HEK293 (cell line): ENCODE results near the gene LAMA4.

Experiments
- CTCF ChIA-PET: fragments of 350-600 bp; formaldehyde crosslinking; extraction: SDS; loops from one replicate; lab custom pipeline; 2021; ENCODE audit warnings: antibody characterized with exemption; lab: Yijun Ruan, JAX
- POLR2A ChIA-PET: fragments of 300-600 bp; formaldehyde crosslinking; extraction: SDS; loops from one replicate; lab custom pipeline; 2020; ENCODE audit warnings: antibody characterized with exemption, inconsistent platforms; lab: Yijun Ruan, JAX
- H3K27ac ChIP-seq: fragments of 200-500 bp; sonication (Bioruptor generic); 2 replicates; pipeline ENCODE4 v1.5.1; 2014; ENCODE audit warnings: low read depth, low read length, control low read depth, inconsistent platforms; ENCODE audit errors: extremely low read depth
- H3K36me3 ChIP-seq, 2 experiments: fragments of 200-500 bp in 1 of 2; sonication (Bioruptor generic) in 1 of 2; 1 replicate in 1 of 2; 2 replicates in 1 of 2; pipeline ENCODE4 v1.5.1; 2014 to 2017; ENCODE audit warnings: inconsistent platforms in 2 of 2, low read length in 2 of 2; ENCODE audit not compliant: control insufficient read depth in 2 of 2, insufficient read depth in 1 of 2
- H3K4me1 ChIP-seq: fragments of 200-500 bp; sonication (Bioruptor generic); 2 replicates; pipeline ENCODE4 v1.5.1; 2014; ENCODE audit warnings: mild to moderate bottlenecking, low read length, inconsistent platforms; ENCODE audit not compliant: control insufficient read depth, insufficient read depth
- H3K4me3 ChIP-seq: 2 replicates; pipeline ENCODE4 v1.5.1; 2011; ENCODE audit warnings: low read depth, mild to moderate bottlenecking, control low read depth, low read length, moderate library complexity
- H3K9me3 ChIP-seq: fragments of 200-500 bp; sonication (Bioruptor generic); 2 replicates; pipeline ENCODE4 v1.5.1; 2014; ENCODE audit warnings: low read depth, low read length, inconsistent platforms; ENCODE audit not compliant: control insufficient read depth, insufficient read depth
- BCL11A ChIP-seq: fragments of 450-650 bp; formaldehyde crosslinking; IDR thresholded peaks from 2 replicates; pipeline ENCODE4 v1.5.1; 2016; ENCODE audit warnings: low read depth, missing biosample characterization, missing genetic modification characterization
- GFI1B ChIP-seq: fragments of 450-650 bp; formaldehyde crosslinking; IDR thresholded peaks from 2 replicates; pipeline ENCODE4 v1.5.1; 2016; ENCODE audit warnings: missing biosample characterization, missing genetic modification characterization
- GLI2 ChIP-seq: fragments of 450-650 bp; formaldehyde crosslinking; IDR thresholded peaks from 2 replicates; pipeline ENCODE4; 2017; ENCODE audit warnings: missing biosample characterization, missing genetic modification characterization, low read depth, borderline replicate concordance
- OVOL3 ChIP-seq: fragments of 450-650 bp; formaldehyde crosslinking; IDR thresholded peaks from 2 replicates; pipeline ENCODE4 v1.5.1; 2016; ENCODE audit warnings: missing biosample characterization, missing genetic modification characterization
- PRDM4 ChIP-seq: fragments of 450-650 bp; formaldehyde crosslinking; IDR thresholded peaks from 2 replicates; pipeline ENCODE4 v1.5.1; 2017; ENCODE audit warnings: missing biosample characterization, missing genetic modification characterization
- TCF7L2 ChIP-seq: IDR thresholded peaks from 2 replicates; pipeline ENCODE4 v1.6.1; 2011; ENCODE audit warnings: low read depth, mild to moderate bottlenecking, inconsistent platforms, low read length, moderate library complexity, borderline replicate concordance
- ZEB2 ChIP-seq: fragments of 450-650 bp; formaldehyde crosslinking; IDR thresholded peaks from 2 replicates; pipeline ENCODE4 v1.5.1; 2016; ENCODE audit warnings: missing biosample characterization, missing genetic modification characterization
- ZFP37 ChIP-seq: fragments of 450-650 bp; formaldehyde crosslinking; IDR thresholded peaks from 2 replicates; pipeline ENCODE4 v1.5.1; 2016; ENCODE audit warnings: missing biosample characterization, missing genetic modification characterization
- ZFP41 ChIP-seq: fragments of 450-650 bp; formaldehyde crosslinking; IDR thresholded peaks from 2 replicates; pipeline ENCODE4 v1.5.1; 2016; ENCODE audit warnings: missing biosample characterization, missing genetic modification characterization, borderline replicate concordance
- ZNF175 ChIP-seq: fragments of 450-650 bp; formaldehyde crosslinking; IDR thresholded peaks from 2 replicates; pipeline ENCODE4 v1.5.1; 2016; ENCODE audit warnings: missing biosample characterization, missing genetic modification characterization
- ZNF184 ChIP-seq: fragments of 450-650 bp; IDR thresholded peaks from 2 replicates; pipeline ENCODE4 v1.5.1; 2018; ENCODE audit warnings: missing biosample characterization, mild to moderate bottlenecking, missing genetic modification characterization
- ZNF211 ChIP-seq: fragments of 450-650 bp; formaldehyde crosslinking; IDR thresholded peaks from 2 replicates; pipeline ENCODE4 v1.5.1; 2016; ENCODE audit warnings: low read depth, missing biosample characterization, missing genetic modification characterization
- ZNF221 ChIP-seq: fragments of 450-650 bp; formaldehyde crosslinking; IDR thresholded peaks from 2 replicates; pipeline ENCODE4 v1.5.1; 2017; ENCODE audit warnings: missing biosample characterization, missing genetic modification characterization, borderline replicate concordance
- ZNF24 ChIP-seq: fragments of 450-650 bp; formaldehyde crosslinking; IDR thresholded peaks from 2 replicates; pipeline ENCODE4 v1.5.1; 2016; ENCODE audit warnings: missing biosample characterization, missing genetic modification characterization
- ZNF274 ChIP-seq, 2 experiments: fragments of 200-500 bp in 1 of 2; fragments of 450-650 bp in 1 of 2; sonication (Bioruptor generic) in 1 of 2; formaldehyde crosslinking in 1 of 2; IDR thresholded peaks; 2 replicates each; pipeline versions ENCODE4 v1.5.1 to v1.6.1; 2014 to 2016; ENCODE audit warnings: borderline replicate concordance in 1 of 2, inconsistent platforms in 1 of 2, low read length in 1 of 2, missing biosample characterization in 1 of 2, missing genetic modification characterization in 1 of 2
- ZNF280D ChIP-seq: fragments of 450-650 bp; formaldehyde crosslinking; IDR thresholded peaks from 2 replicates; pipeline ENCODE4 v1.5.1; 2016; ENCODE audit warnings: missing biosample characterization, missing genetic modification characterization
- ZNF394 ChIP-seq: fragments of 450-650 bp; formaldehyde crosslinking; IDR thresholded peaks from 2 replicates; pipeline ENCODE4 v1.5.1; 2016; ENCODE audit warnings: missing biosample characterization, missing genetic modification characterization, mild to moderate bottlenecking, moderate library complexity, borderline replicate concordance
- ZNF404 ChIP-seq: fragments of 450-650 bp; formaldehyde crosslinking; IDR thresholded peaks from 2 replicates; pipeline ENCODE4 v1.5.1; 2017; ENCODE audit warnings: missing biosample characterization, missing genetic modification characterization
- ZNF473 ChIP-seq: fragments of 450-650 bp; formaldehyde crosslinking; IDR thresholded peaks from 2 replicates; pipeline ENCODE4 v1.5.1; 2017; ENCODE audit warnings: missing biosample characterization, missing genetic modification characterization
- ZNF549 ChIP-seq: fragments of 450-650 bp; IDR thresholded peaks from 2 replicates; pipeline ENCODE4 v1.5.1; 2018; ENCODE audit warnings: missing biosample characterization, missing genetic modification characterization, mild to moderate bottlenecking, inconsistent platforms, moderate library complexity
- ZNF558 ChIP-seq: fragments of 450-650 bp; formaldehyde crosslinking; IDR thresholded peaks from 2 replicates; pipeline ENCODE4 v1.5.1; 2016; ENCODE audit warnings: missing biosample characterization, missing genetic modification characterization
- ZNF585B ChIP-seq: fragments of 450-650 bp; formaldehyde crosslinking; IDR thresholded peaks from 2 replicates; pipeline ENCODE4 v1.5.1; 2016; ENCODE audit warnings: missing biosample characterization, missing genetic modification characterization
- ZNF610 ChIP-seq: fragments of 450-650 bp; formaldehyde crosslinking; IDR thresholded peaks from 2 replicates; pipeline ENCODE4 v1.5.1; 2016; ENCODE audit warnings: missing biosample characterization, missing genetic modification characterization, borderline replicate concordance
- ZNF707 ChIP-seq: fragments of 450-650 bp; formaldehyde crosslinking; IDR thresholded peaks from 2 replicates; pipeline ENCODE4 v1.5.1; 2016; ENCODE audit warnings: missing biosample characterization, missing genetic modification characterization
- ZSCAN23 ChIP-seq: fragments of 450-650 bp; formaldehyde crosslinking; IDR thresholded peaks from 2 replicates; pipeline ENCODE4 v1.5.1; 2016; ENCODE audit warnings: missing biosample characterization, missing genetic modification characterization
- TF ChIP-seq, protein P1 (sequence below): fragments of 450-650 bp; IDR thresholded peaks from 2 replicates; pipeline ENCODE4 v1.5.1; 2018; ENCODE audit warnings: missing biosample characterization, mild to moderate bottlenecking, missing genetic modification characterization
- TF ChIP-seq, protein P2 (sequence below): fragments of 450-650 bp; formaldehyde crosslinking; IDR thresholded peaks from 2 replicates; pipeline ENCODE4 v1.5.1; 2017; ENCODE audit warnings: missing biosample characterization, mild to moderate bottlenecking, missing genetic modification characterization, moderate library complexity

LAMA4 gene

GRCh38 chr6:112113431-112113830 is 140.9 kb downstream of the LAMA4 start:
- CTCF ChIA-PET, result interaction anchor here (0.7 to 0.9 kb wide), 2 partner anchors 67 to 90 kb away, joined by 3 read pairs; no protein-coding TSS in a partner anchor
- TF ChIP-seq ZFP41 (no peak), ZSCAN23 (tag by site-specific recombination) (no peak), ZNF184 (tag by site-specific recombination) (no peak), ZNF473 (tag by site-specific recombination) (no peak), ZNF585B (no peak), ZEB2 (tag by site-specific recombination) (no peak), ZNF558 (tag by site-specific recombination) (no peak), ZNF24 (tag by site-specific recombination) (no peak), ZNF221 (tag by site-specific recombination) (no peak), OVOL3 (no peak), ZFP37 (tag by site-specific recombination) (no peak), ZNF707 (tag by site-specific recombination) (no peak), BCL11A (tag by site-specific recombination) (no peak), GFI1B (tag by site-specific recombination) (no peak), ZNF211 (tag by site-specific recombination) (no peak)
- TF ChIP-seq, protein P1, sequence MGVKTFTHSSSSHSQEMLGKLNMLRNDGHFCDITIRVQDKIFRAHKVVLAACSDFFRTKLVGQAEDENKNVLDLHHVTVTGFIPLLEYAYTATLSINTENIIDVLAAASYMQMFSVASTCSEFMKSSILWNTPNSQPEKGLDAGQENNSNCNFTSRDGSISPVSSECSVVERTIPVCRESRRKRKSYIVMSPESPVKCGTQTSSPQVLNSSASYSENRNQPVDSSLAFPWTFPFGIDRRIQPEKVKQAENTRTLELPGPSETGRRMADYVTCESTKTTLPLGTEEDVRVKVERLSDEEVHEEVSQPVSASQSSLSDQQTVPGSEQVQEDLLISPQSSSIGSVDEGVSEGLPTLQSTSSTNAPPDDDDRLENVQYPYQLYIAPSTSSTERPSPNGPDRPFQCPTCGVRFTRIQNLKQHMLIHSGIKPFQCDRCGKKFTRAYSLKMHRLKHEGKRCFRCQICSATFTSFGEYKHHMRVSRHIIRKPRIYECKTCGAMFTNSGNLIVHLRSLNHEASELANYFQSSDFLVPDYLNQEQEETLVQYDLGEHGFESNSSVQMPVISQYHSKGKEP (tag by site-specific recombination), result no peak
- TF ChIP-seq, protein P2, sequence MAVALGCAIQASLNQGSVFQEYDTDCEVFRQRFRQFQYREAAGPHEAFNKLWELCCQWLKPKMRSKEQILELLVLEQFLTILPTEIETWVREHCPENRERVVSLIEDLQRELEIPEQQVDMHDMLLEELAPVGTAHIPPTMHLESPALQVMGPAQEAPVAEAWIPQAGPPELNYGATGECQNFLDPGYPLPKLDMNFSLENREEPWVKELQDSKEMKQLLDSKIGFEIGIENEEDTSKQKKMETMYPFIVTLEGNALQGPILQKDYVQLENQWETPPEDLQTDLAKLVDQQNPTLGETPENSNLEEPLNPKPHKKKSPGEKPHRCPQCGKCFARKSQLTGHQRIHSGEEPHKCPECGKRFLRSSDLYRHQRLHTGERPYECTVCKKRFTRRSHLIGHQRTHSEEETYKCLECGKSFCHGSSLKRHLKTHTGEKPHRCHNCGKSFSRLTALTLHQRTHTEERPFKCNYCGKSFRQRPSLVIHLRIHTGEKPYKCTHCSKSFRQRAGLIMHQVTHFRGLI (tag by site-specific recombination), result no peak
- POLR2A ChIA-PET, result no interaction called here
- no peak overlapping the region for H3K4me3 ChIP-seq
- no peaks in the 10 kb centered on the region; a peak in 1 of 3 replicates for H3K36me3 ChIP-seq
- H3K9me3 ChIP-seq, result no peaks in the 10 kb centered on the region
- H3K4me1 ChIP-seq, result no peaks in the 10 kb centered on the region
- no peak overlapping the region for H3K27ac ChIP-seq

DNA sequence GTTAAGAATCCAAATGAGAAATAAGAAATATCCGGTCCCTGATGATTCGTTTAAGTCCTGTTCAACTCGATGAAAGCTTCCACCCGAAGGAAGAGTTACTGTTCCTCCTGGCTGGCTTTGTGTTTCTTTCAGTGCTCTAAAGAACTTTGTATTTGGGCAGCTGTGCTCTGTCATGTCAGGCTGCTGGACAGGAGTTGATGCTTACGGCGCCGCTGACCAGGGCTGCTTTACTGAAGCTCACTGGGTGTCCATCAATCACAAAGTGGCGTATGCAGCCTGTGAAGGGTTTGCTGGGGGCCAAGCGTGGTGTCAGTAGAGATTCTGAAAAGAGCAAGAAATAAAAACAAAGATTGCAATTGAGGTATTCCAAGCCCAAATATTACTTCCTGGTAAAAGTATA is 145.1 kb downstream of the LAMA4 start:
- Histone ChIP-seq H3K4me3 (no peak overlapping the region), H3K4me1 (no peaks in the 10 kb centered on the region), H3K9me3 (no peaks in the 10 kb centered on the region), H3K27ac (no peak overlapping the region), H3K36me3 (no peaks in the 10 kb centered on the region; a peak in 1 of 3 replicates)
- TF ChIP-seq BCL11A (tag by site-specific recombination), result no peak
- TF ChIP-seq ZNF221 (tag by site-specific recombination), result no peak
- TF ChIP-seq ZNF175 (tag by site-specific recombination), result no peak
- TF ChIP-seq ZNF184 (tag by site-specific recombination), result no peak
- TF ChIP-seq ZNF549, result no peak
- TF ChIP-seq ZNF274 (IDR thresholded peaks at IDR 0.05; ENCODE audit: low read length), result no peak
- TF ChIP-seq ZNF274 (tag by site-specific recombination; IDR thresholded peaks at IDR 0.05; ENCODE audit: borderline replicate concordance), result no peak
- no peak for TF ChIP-seq GLI2
- no peak for TF ChIP-seq ZNF610 (tag by site-specific recombination)
- no peak for TF ChIP-seq ZNF394 (tag by site-specific recombination)
- TF ChIP-seq ZNF404, result no peak
- no peak for TF ChIP-seq TCF7L2
- TF ChIP-seq PRDM4 (tag by site-specific recombination), result no peak
- no peak for TF ChIP-seq ZNF280D (tag by site-specific recombination)
- ChIA-PET CTCF (interaction anchor here (1.0 to 1.4 kb wide), 5 partner anchors 8 to 346 kb away, joined by 3 to 5 read pairs (median 3); partner anchors contain the start of genes FAM229B and TUBE1), POLR2A (no interaction called here)
